SK-N-MC (cell line): ENCODE results near the gene IMP4.

Experiments used
- EZH2 ChIP-seq: fragments of 200-600 bp; sonication (generic); IDR thresholded peaks from one replicate; pipeline ENCODE4 v1.6.1; 2017; ENCODE audit warnings: antibody characterized with exemption
- FOXP2 ChIP-seq: optimal IDR thresholded peaks from 2 replicates; pipeline ENCODE3; 2011; ENCODE audit warnings: mild to moderate bottlenecking, moderate library complexity; ENCODE audit not compliant: insufficient read depth; ENCODE audit errors: extremely low read length, control extremely low read depth
- POLR2AphosphoS5 ChIP-seq: IDR thresholded peaks from 2 replicates; pipeline ENCODE4 v1.6.1; 2012; ENCODE audit warnings: mild to moderate bottlenecking, low read depth, low read length, borderline replicate concordance

DNA sequence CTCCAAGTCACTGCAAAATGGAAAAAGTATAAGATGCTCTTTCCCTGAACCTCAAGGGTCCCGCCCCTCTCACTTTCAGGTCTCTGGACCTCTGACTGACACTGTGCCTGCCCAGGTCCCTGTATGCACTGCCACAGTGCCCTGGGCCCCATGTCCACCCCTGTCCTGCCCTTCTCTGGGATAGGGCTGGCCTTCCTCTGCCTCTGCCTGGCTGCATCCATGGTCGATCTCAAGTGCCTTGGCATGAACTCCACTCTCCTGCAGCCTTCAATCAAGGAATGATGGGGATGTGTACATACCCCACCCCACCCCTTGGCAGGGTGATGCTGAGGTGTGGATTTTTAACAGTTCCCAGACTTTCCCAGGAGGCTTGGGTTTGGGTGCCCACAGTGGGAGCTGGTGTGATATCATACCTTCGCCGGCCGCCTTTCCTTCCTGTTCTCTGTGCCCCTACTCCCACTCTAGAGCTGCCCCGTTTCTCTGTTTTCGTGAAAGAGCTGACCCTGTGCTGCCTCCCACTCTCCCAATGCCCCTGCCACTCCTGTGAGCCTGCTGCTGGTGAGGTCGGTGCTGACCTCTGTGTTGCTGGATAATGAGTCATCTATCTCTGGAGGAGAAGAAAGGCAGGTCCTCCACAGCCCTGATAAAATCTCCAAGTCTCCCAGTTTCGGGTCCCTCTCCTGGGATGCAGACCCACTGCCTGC, 32.0 kb downstream of the IMP4 start:
- no peak for TF ChIP-seq EZH2
- no peak for TF ChIP-seq POLR2AphosphoS5
- TF ChIP-seq FOXP2 = no peak
